HG02678 (cell line): ENCODE data around the gene NUP42.
"Not testable (repeated sequence)": the region's sequence is repeated elsewhere in the genome, so short reads cannot be mapped to it uniquely, and the experiment has no call there.

Source experiments
- ATAC-seq: cut with Tn5 transposase; IDR thresholded peaks from one replicate; pipeline ENCODE4 v1.9.1; 2021; ENCODE audit warnings: mild to moderate bottlenecking, moderate library complexity; ENCODE audit not compliant: unreplicated experiment

The NUP42 gene, protein sequence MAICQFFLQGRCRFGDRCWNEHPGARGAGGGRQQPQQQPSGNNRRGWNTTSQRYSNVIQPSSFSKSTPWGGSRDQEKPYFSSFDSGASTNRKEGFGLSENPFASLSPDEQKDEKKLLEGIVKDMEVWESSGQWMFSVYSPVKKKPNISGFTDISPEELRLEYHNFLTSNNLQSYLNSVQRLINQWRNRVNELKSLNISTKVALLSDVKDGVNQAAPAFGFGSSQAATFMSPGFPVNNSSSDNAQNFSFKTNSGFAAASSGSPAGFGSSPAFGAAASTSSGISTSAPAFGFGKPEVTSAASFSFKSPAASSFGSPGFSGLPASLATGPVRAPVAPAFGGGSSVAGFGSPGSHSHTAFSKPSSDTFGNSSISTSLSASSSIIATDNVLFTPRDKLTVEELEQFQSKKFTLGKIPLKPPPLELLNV

GRCh38 chr7:23181684-23182553, at the start of gene NUP42:
TSS of gene NUP42 (plus strand) at chr7:23182048. CDS start at chr7:23182086, 38 bp downstream.
- ATAC-seq, result peak; percentile 96

DNA sequence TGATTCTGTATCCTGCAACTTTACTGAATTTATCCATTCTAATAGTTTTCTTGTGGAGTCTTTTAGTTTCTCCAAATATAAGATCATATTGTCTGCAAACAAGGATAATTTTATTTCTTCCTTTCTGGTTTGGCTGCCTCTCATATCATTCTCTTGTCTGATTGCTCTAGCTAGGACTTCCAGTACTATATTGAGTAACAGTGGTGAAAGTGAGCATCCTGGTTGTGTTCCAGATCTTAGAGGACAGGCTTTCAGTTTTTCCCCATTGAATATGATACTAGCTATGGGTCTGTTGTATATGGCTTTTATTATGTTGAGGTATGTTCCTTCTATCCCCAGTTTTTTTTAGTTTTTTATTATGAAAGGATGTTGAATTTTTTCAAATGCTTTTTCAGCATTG, 48.1 kb upstream of the NUP42 start:
- ATAC-seq, result no peak

GRCh38 chr7:23135755-23136154, 46.1 kb upstream of the NUP42 start:
- no peak for ATAC-seq

DNA sequence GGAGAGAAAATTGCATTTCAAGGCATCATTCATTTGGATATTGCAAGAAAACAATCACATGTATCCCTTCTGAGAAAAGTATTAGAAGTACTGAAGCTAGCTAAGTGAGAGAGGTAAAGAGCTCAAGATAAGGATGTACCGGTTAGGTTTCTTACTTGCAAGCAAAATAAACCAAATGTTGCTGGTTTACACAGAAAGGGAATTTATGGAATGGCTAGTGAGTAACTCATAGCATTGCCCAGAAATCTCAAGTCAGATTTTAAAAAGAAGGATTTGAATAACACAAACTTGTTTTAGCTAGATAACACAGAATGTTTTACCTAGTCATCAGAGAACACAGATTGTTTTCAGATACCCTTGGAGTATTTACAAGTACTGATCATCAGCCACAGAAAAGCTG, 45.6 kb upstream of the NUP42 start:
- ATAC-seq, result no peak

GRCh38 chr7:23157679-23158078, 24.2 kb upstream of the NUP42 start:
- no peak for ATAC-seq

- no peak for ATAC-seq
Observed at GRCh38 chr7:23158546-23158945, 23.3 kb upstream of the NUP42 start.

GRCh38 chr7:23161482-23161881, 20.4 kb upstream of the NUP42 start:
- ATAC-seq, result no peak

- no peak for ATAC-seq
Observed at GRCh38 chr7:23164846-23165245, 17.0 kb upstream of the NUP42 start.

GRCh38 chr7:23165316-23165715, 16.5 kb upstream of the NUP42 start:
- no peak for ATAC-seq

- ATAC-seq, result no peak
Observed at GRCh38 chr7:23167691-23168090, 14.2 kb upstream of the NUP42 start.

- ATAC-seq, result no peak
Observed at GRCh38 chr7:23168111-23168885, 13.6 kb upstream of the NUP42 start.

DNA sequence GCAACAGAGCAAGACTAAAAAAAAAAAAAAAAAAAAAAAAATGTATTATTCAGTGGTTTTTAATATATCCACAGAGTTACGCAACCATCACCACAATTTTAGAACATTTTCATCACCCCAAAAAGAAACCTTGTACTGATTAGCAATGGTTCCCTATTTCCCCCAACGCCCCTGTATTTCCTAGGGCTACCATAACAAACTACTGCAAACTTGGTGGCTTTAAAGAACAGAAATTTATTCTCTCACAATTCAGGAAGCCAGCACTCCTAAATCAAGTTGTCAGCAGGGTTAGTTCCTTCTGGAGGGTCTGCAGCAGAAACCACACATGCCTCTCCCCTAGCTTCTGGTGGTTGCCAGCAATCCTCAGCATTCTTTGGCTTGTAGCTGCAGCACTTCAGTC, 5.9 kb upstream of the NUP42 start:
- no peak for ATAC-seq

- ATAC-seq, result no peak
Observed at GRCh38 chr7:23183279-23184012, 1.6 kb downstream of the NUP42 start.

GRCh38 chr7:23184291-23184690, 2.4 kb downstream of the NUP42 start:
- no peak for ATAC-seq

- ATAC-seq, result no peak
Observed at GRCh38 chr7:23184709-23185359, 3.0 kb downstream of the NUP42 start.

GRCh38 chr7:23185980-23186379, 4.1 kb downstream of the NUP42 start:
- no peak for ATAC-seq

DNA sequence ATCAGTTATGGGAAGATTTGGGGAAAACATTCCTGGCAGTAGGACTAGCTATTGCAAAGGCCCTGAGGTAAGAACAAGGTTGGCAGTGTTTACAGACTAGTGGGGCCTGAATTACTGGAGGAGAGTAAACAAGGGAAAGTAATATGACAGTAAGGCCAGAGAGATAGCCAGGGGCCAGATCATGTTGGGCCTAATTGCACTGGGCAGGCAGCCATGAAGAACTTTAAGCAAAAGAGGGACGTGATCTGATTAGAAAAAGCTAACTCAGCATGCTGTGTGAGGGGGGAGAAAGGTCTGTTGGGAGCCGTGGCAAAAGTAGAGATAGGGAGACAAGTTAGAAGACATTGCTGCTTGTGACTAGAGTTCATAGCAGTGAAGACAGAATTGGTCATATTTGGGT, 9.2 kb downstream of the NUP42 start:
- no peak for ATAC-seq

DNA sequence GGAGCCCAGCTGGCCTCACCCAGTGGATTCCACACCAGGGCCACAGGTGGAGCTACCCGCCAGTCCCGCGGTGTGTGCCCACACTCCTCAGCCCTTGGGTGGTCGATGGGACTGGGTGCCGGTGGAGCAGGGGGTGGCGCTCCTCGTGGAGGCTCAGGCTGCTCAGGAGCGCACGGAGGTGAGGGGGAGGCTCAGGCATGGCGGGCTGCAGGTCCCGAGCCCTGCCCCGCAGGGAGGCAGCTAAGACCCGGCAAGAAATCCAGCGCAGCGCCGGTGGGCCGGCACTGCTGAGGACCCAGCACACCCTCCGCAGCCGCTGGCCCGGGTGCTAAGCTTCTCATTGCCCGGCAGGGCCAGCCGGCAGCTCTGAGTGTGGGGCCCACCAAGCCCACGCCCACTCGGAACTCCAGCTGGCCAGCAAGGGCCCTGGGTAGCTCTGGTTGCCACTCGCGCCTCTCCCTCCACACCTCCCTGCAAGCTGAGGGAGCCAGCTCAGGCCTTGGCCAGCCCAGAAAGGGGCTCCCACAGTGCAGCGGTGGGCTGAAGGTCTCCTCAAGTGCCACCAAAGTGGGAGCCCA, 11.9 kb downstream of the NUP42 start:
- not testable (repeated sequence) for ATAC-seq

GRCh38 chr7:23196306-23196705, 14.5 kb downstream of the NUP42 start:
- ATAC-seq, result no peak

GRCh38 chr7:23197745-23198144, 15.9 kb downstream of the NUP42 start:
- ATAC-seq, result not testable (repeated sequence)
